HL-60 (cell line): ENCODE data around the gene CACNA1H.

Source experiments
- CTCF ChIP-seq: IDR thresholded peaks from one replicate; pipeline ENCODE4 v1.5.1; 2011; ENCODE audit warnings: low read length, control low read depth, inconsistent platforms; ENCODE audit not compliant: insufficient read depth
- POLR2AphosphoS5 ChIP-seq: IDR thresholded peaks from 2 replicates; pipeline ENCODE4 v1.6.1; 2012; ENCODE audit warnings: low read depth
- REST ChIP-seq: IDR thresholded peaks from 2 replicates; pipeline ENCODE4 v1.6.1; 2012; ENCODE audit warnings: low read depth; ENCODE audit not compliant: insufficient replicate concordance

GRCh38 chr16:1262210-1262845, 109.4 kb downstream of the CACNA1H start:
- TF ChIP-seq CTCF = no peak
- no peak for TF ChIP-seq POLR2AphosphoS5
- TF ChIP-seq REST = no peak
